ENCODE data around the gene CTTN. TPM values are rescaled to one million over a fixed set of nuclear protein-coding genes. Genes with fewer than 3 reads are reported as not detected.

The CTTN gene
- total and polyA plus RNA-seq, 2 of the 8 experiments (the other 6 are each of a cell fraction or from before 2014, with no cell fraction given): 84.6 to 216 TPM

GRCh38 chr11:70394211-70394950 is 3.9 kb upstream of the CTTN start:
- TF ChIP-seq EGR1 (IDR thresholded peaks at IDR 0.05; ENCODE audit: borderline replicate concordance, low read depth, low read length) (no peak), ZNF274 (IDR thresholded peaks at IDR 0.05; ENCODE audit: borderline replicate concordance, extremely low read depth, low read length) (no peak), TAF7 (optimal IDR thresholded peaks at IDR 0.05; ENCODE audit: borderline replicate concordance, low read depth, low read length) (no peak), CBX8 (IDR thresholded peaks at IDR 0.05; ENCODE audit: borderline replicate concordance, low read depth, low read length) (no peak), CEBPB (IDR thresholded peaks at IDR 0.05; ENCODE audit: low read depth, low read length) (no peak), HDAC2 (IDR thresholded peaks at IDR 0.05; ENCODE audit: borderline replicate concordance in 1 of 2, low read depth in 2 of 2, low read length in 2 of 2) (no peak), CBX5 (IDR thresholded peaks at IDR 0.05; ENCODE audit: low read depth, low read length) (no peak), CHD2 (IDR thresholded peaks at IDR 0.05; ENCODE audit: low read length) (no peak), BACH1 (IDR thresholded peaks at IDR 0.05; ENCODE audit: low read length) (no peak), CREB1 (IDR thresholded peaks at IDR 0.05) (no peak)
- TF ChIP-seq, protein P1, sequence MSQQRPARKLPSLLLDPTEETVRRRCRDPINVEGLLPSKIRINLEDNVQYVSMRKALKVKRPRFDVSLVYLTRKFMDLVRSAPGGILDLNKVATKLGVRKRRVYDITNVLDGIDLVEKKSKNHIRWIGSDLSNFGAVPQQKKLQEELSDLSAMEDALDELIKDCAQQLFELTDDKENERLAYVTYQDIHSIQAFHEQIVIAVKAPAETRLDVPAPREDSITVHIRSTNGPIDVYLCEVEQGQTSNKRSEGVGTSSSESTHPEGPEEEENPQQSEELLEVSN (IDR thresholded peaks at IDR 0.05): no peak

More at GRCh38 chr11:70394211-70394950, 3.9 kb upstream of the CTTN start:
- Histone ChIP-seq H2BK120ac (replicated peaks; ENCODE audit: low read depth, low read length) (no peak overlapping the region), H3K14ac (ENCODE audit: insufficient read length) (no peak overlapping the region), H3K4me3 (ENCODE audit: extremely low read depth in 1 of 4, insufficient read depth in 2 of 4, low read depth in 3 of 4, low read length in 4 of 4) (no peak overlapping the region), H4K5ac (ENCODE audit: insufficient read length, low read depth, low read length) (no peak overlapping the region), H3K4me1 (replicated peaks in 1 of 4; ENCODE audit: control insufficient read depth in 3 of 4, insufficient read depth in 4 of 4, low read length in 3 of 4) (peaks cover 5 to 13% (median 11%) of the 10 kb centered on the region in 4 experiments), H4K8ac (ENCODE audit: extremely low read depth, insufficient read depth, low read length) (no peak overlapping the region; the same call in 1 of the 2 replicates), H4K91ac (replicated peaks; ENCODE audit: insufficient read length, low read length) (no peak overlapping the region), H3K4ac (replicated peaks; ENCODE audit: insufficient read length, low read depth, low read length) (no peak overlapping the region), H2AFZ (ENCODE audit: low read length) (no peak overlapping the region), H2AK5ac (ENCODE audit: low read depth, low read length) (no peak overlapping the region), H2BK12ac (ENCODE audit: low read depth, low read length) (no peak overlapping the region), H3K18ac (ENCODE audit: extremely low read depth, low read length) (no peak overlapping the region), H3K9me3 (ENCODE audit: insufficient read depth in 2 of 2, low read depth in 1 of 2, low read length in 1 of 2) (no peaks in the 10 kb centered on the region), H2BK15ac (ENCODE audit: low read length) (no peak overlapping the region), H3K27ac (ENCODE audit: low read depth, low read length) (no peak overlapping the region), H3K4me2 (ENCODE audit: insufficient read depth in 1 of 2, low read depth in 2 of 2, low read length in 2 of 2) (no peak overlapping the region), H3K79me2 (ENCODE audit: control insufficient read depth in 1 of 2, insufficient read depth in 2 of 2, low read length in 2 of 2) (peaks cover 0 to 35% of the 10 kb centered on the region in 2 experiments; a peak in 2 of 4 replicates), H3K56ac (replicated peaks; ENCODE audit: insufficient read length, low read depth, low read length) (no peak overlapping the region), H3K79me1 (ENCODE audit: low read depth, low read length) (peaks cover 4% of the 10 kb centered on the region), H2BK20ac (ENCODE audit: low read length) (no peak overlapping the region), H4K20me1 (replicated peaks in 1 of 2; ENCODE audit: control insufficient read depth in 1 of 2, insufficient read depth in 2 of 2, low read length in 2 of 2) (peaks cover 0 to 9% of the 10 kb centered on the region in 2 experiments), H3K27me3 (replicated peaks in 1 of 4; ENCODE audit: control insufficient read depth in 3 of 4, extremely low read depth in 1 of 4, insufficient read depth in 3 of 4, low read length in 3 of 4) (no peaks in the 10 kb centered on the region), H3K23me2 (ENCODE audit: low read depth, low read length) (peaks cover 10% of the 10 kb centered on the region), H3K23ac (ENCODE audit: insufficient read length) (no peak overlapping the region), H3K9ac (replicated peaks in 1 of 4; ENCODE audit: extremely low read depth in 1 of 4, low read depth in 3 of 4, low read length in 3 of 4) (no peak overlapping the region), H3K36me3 (ENCODE audit: control insufficient read depth in 2 of 4, insufficient read depth in 4 of 4, low read length in 3 of 4) (peaks cover 0 to 8% (median 2%) of the 10 kb centered on the region in 4 experiments; a peak in 2 of 8 replicates), H2BK5ac (ENCODE audit: low read depth, low read length) (no peak overlapping the region)
- WGBS, 2 experiments (ENCODE audit: extremely low coverage in 1 of 2, insufficient coverage in 1 of 2, insufficient read length in 1 of 2, insufficient replicate concordance in 2 of 2, low coverage in 1 of 2, low lambda C conversion rate in 2 of 2, missing lambda C conversion rate in 1 of 2): 93% methylated on average over 15 of the region's 15 CpGs; no CpG with 5 or more reads in 1 of the 2 experiments
- ChIA-PET CTCF (ENCODE audit: partially characterized antibody) (interaction anchor here (0.7 to 1.6 kb wide), 3 partner anchors 10 to 63 kb away, joined by 3 read pairs; no protein-coding TSS in a partner anchor), POLR2A (ENCODE audit: partially characterized antibody) (interaction anchor here (1.5 kb wide), 1 partner anchor 13 kb away, joined by 7 read pairs; no protein-coding TSS in a partner anchor)
- FAIRE-seq: no peak
- no peak for DNase-seq (ENCODE audit: low read depth in 1 of 2, low spot score in 2 of 2)

Measured in H1 (cell line).